Liver (tissue), 9 donors: ENCODE results near the gene GATD1. TPM values are rescaled to one million over a fixed set of nuclear protein-coding genes. Genes with fewer than 3 reads are reported as not detected.

Source experiments
- DNase-seq: peaks from one replicate; pipeline ENCODE4 v3.0.0-alpha.2; 2017; ENCODE audit warnings: low spot score
- H3K27ac ChIP-seq, 2 donors: one replicate each; pipeline ENCODE4 v1.7.0; 2013; ENCODE audit warnings: inconsistent platforms in 2 of 2, low read length in 2 of 2, control low read depth in 1 of 2, low read depth in 1 of 2, mild to moderate bottlenecking in 1 of 2
- H3K27me3 ChIP-seq, 4 donors: one replicate each; pipeline versions ENCODE4 v1.6.1 to v1.7.0; 2013; ENCODE audit warnings: low read length in 3 of 4, inconsistent platforms in 1 of 4, mild to moderate bottlenecking in 1 of 4, moderate library complexity in 1 of 4; ENCODE audit not compliant: control insufficient read depth in 4 of 4, insufficient read depth in 4 of 4
- H3K36me3 ChIP-seq, 4 donors: one replicate each; pipeline versions ENCODE4 v1.6.1 to v1.7.0; 2013; ENCODE audit warnings: low read length in 3 of 4, mild to moderate bottlenecking in 3 of 4, low read depth in 1 of 4, moderate library complexity in 1 of 4; ENCODE audit not compliant: control insufficient read depth in 4 of 4, insufficient read depth in 3 of 4
- H3K4me1 ChIP-seq, 4 donors: one replicate each; pipeline versions ENCODE4 v1.6.1 to v1.7.0; 2013; ENCODE audit warnings: low read length in 3 of 4, mild to moderate bottlenecking in 3 of 4, moderate library complexity in 1 of 4; ENCODE audit not compliant: control insufficient read depth in 4 of 4, insufficient read depth in 4 of 4
- H3K4me3 ChIP-seq, 3 donors: one replicate each; pipeline versions ENCODE4 v1.6.1 to v1.7.0; 2013; ENCODE audit warnings: low read length in 3 of 3, control low read depth in 1 of 3, low read depth in 1 of 3, mild to moderate bottlenecking in 1 of 3
- H3K9ac ChIP-seq, 2 donors: one replicate each; pipeline ENCODE4 v1.7.0; 2013; ENCODE audit warnings: low read length in 2 of 2, mild to moderate bottlenecking in 2 of 2, moderate library complexity in 2 of 2, control low read depth in 1 of 2, low read depth in 1 of 2
- H3K9me3 ChIP-seq, 4 donors: one replicate each; pipeline versions ENCODE4 v1.6.1 to v1.7.0; 2013; ENCODE audit warnings: low read length in 3 of 4; ENCODE audit not compliant: control insufficient read depth in 4 of 4
- CTCF ChIP-seq: fragments of 150-350 bp; IDR thresholded peaks from 2 replicates; pipeline ENCODE4 v1.5.1; 2017; ENCODE audit warnings: improper control_type of control experiment, low read depth, low read length; ENCODE audit not compliant: missing input control
- EGR1 ChIP-seq, 2 donors: IDR thresholded peaks; 2 replicates each; pipeline ENCODE4 v1.6.1; 2016 to 2018; ENCODE audit warnings: antibody characterized with exemption in 2 of 2, low read depth in 2 of 2
- FOXA2 ChIP-seq: IDR thresholded peaks from 2 replicates; pipeline ENCODE4 v1.6.1; 2016; ENCODE audit warnings: antibody characterized with exemption
- HNF4A ChIP-seq, 2 donors: conservative IDR thresholded peaks; 2 replicates each; pipeline ENCODE4 v1.6.1; 2016; ENCODE audit warnings: antibody characterized with exemption in 2 of 2, mild to moderate bottlenecking in 2 of 2
- HNF4G ChIP-seq: IDR thresholded peaks from 2 replicates; pipeline ENCODE4 v1.6.1; 2016; ENCODE audit warnings: antibody characterized with exemption
- JUND ChIP-seq, 2 donors: IDR thresholded peaks; 2 replicates each; pipeline ENCODE4 v1.6.1; 2016; ENCODE audit warnings: antibody characterized with exemption in 2 of 2
- MAX ChIP-seq: IDR thresholded peaks from 2 replicates; pipeline ENCODE4 v1.6.1; 2016; ENCODE audit warnings: antibody characterized with exemption
- RAD21 ChIP-seq, 2 donors: IDR thresholded peaks; 2 replicates each; pipeline ENCODE4 v1.6.1; 2016; ENCODE audit warnings: antibody characterized with exemption in 2 of 2, mild to moderate bottlenecking in 2 of 2
- REST ChIP-seq: IDR thresholded peaks from 2 replicates; pipeline ENCODE4 v1.6.1; 2016; ENCODE audit warnings: antibody characterized with exemption, mild to moderate bottlenecking
- RXRA ChIP-seq, 2 donors: IDR thresholded peaks; 2 replicates each; pipeline ENCODE4 v1.6.1; 2017 to 2018; ENCODE audit warnings: antibody characterized with exemption in 2 of 2, mild to moderate bottlenecking in 1 of 2
- SP1 ChIP-seq: IDR thresholded peaks from 2 replicates; pipeline ENCODE4 v1.6.1; 2018; ENCODE audit warnings: antibody characterized with exemption, mild to moderate bottlenecking
- TAF1 ChIP-seq: conservative IDR thresholded peaks from 2 replicates; pipeline ENCODE4 v1.6.1; 2016; ENCODE audit warnings: antibody characterized with exemption, mild to moderate bottlenecking
- YY1 ChIP-seq: IDR thresholded peaks from 2 replicates; pipeline ENCODE4 v1.6.1; 2016; ENCODE audit warnings: antibody characterized with exemption, mild to moderate bottlenecking
- ZBTB33 ChIP-seq: IDR thresholded peaks from 2 replicates; pipeline ENCODE4 v1.6.1; 2016; ENCODE audit warnings: antibody characterized with exemption
- WGBS: extraction: QIAGEN DNeasy Blood & Tissue Kit; methylation state at CpG from one replicate; pipeline ENCODE4 v1.1.7; 2013; 5-methylcytosine and 5-hydroxymethylcytosine counted together
- polyA plus RNA-seq, 2 donors: library from polyadenylated mRNA; stranded (reverse) in 1 of 2; unstranded in 1 of 2; fragments of 200-250 nt in 1 of 2; fragments of >200 nt in 1 of 2; fragmentation: Nextera tagmentation in 1 of 2; extraction: Ambion mirVana in 1 of 2; gene quantifications; one replicate each; pipeline versions ENCODE4 v1.2.1 to v1.2.3, GENCODE V29; 2013 to 2015
- total RNA-seq, 2 donors: library from RNA; depleted of rRNA; stranded (reverse); fragments of >200 nt; gene quantifications; one replicate each; pipeline ENCODE4 v1.2.3, GENCODE V29; 2014
- donor health status: healthy.
- donor health status: healthy.
- donor health status: healthy.
- donor health status: healthy.
- donor health status: healthy.

The GATD1 gene
- total and polyA plus RNA-seq, 4 donors: 22.7 to 37.2 (median 24.6) TPM

- DNase-seq: peak; percentile 90
- peaks cover 0 to 6% (median 2%) of the 10 kb centered on the region in 4 donors for H3K4me1 ChIP-seq
- peak overlapping the region in 1 of 2 donors; percentile 12 for H3K27ac ChIP-seq
- TF ChIP-seq SP1 (peak; percentile 16), RAD21 (IDR thresholded peaks at IDR 0.05) (peak; percentile 85 to 91), EGR1 (IDR thresholded peaks at IDR 0.05; ENCODE audit: low read depth in 2 of 2) (peak; percentile 77 to 93), YY1 (no peak), RXRA (IDR thresholded peaks at IDR 0.05) (peak in 1 of 2 donors; percentile 59), TAF1 (no peak), CTCF (peak; percentile 96)
- H3K4me3 ChIP-seq: no peak overlapping the region
- H3K9me3 ChIP-seq: no peaks in the 10 kb centered on the region
- H3K9ac ChIP-seq: peak overlapping the region in 1 of 2 donors; percentile 16
- H3K36me3 ChIP-seq: peaks cover 2 to 14% (median 8%) of the 10 kb centered on the region in 4 donors
- H3K27me3 ChIP-seq: no peaks in the 10 kb centered on the region
- WGBS: 35% methylated on average over 31 of the region's 31 CpGs
These were observed 49.2 kb downstream of the GATD1 start for GRCh38 chr11:727859-728748.

- H3K27ac ChIP-seq: no peak overlapping the region
- 89% methylated on average over 12 of the region's 12 CpGs for WGBS
- no peak for DNase-seq
- no peak overlapping the region for H3K4me3 ChIP-seq
- H3K4me1 ChIP-seq: peaks cover 0 to 7% (median 2%) of the 10 kb centered on the region in 4 donors
- TF ChIP-seq HNF4A (conservative IDR thresholded peaks at IDR 0.05): no peak
- no peak for TF ChIP-seq YY1
- no peak for TF ChIP-seq RAD21 (IDR thresholded peaks at IDR 0.05)
- TF ChIP-seq FOXA2: no peak
- no peak for TF ChIP-seq JUND (IDR thresholded peaks at IDR 0.05)
- no peak for TF ChIP-seq CTCF
- no peak for TF ChIP-seq SP1
- TF ChIP-seq HNF4G: no peak
- no peak for TF ChIP-seq EGR1 (IDR thresholded peaks at IDR 0.05; ENCODE audit: low read depth in 2 of 2)
- no peak for TF ChIP-seq REST
- TF ChIP-seq ZBTB33: no peak
- no peak for TF ChIP-seq TAF1
- TF ChIP-seq MAX: no peak
- H3K36me3 ChIP-seq: peaks cover 2 to 15% (median 11%) of the 10 kb centered on the region in 4 donors
- no peaks in the 10 kb centered on the region for H3K27me3 ChIP-seq
- no peak overlapping the region for H3K9ac ChIP-seq
- no peaks in the 10 kb centered on the region for H3K9me3 ChIP-seq
These were observed 50.0 kb downstream of the GATD1 start for GRCh38 chr11:727281-727701.
